Astrocyte of the cerebellum (primary cell): Measurements from ENCODE around the gene ABCA1.

Source experiments
- DNase-seq: peaks from one replicate; pipeline ENCODE4 v3.0.0-alpha.2; 2011; ENCODE audit warnings: low read depth
- H3K4me3 ChIP-seq: 2 replicates; pipeline ENCODE4 v1.5.1; 2011; ENCODE audit warnings: mild to moderate bottlenecking, low read depth, low read length, moderate library complexity
- CTCF ChIP-seq: IDR thresholded peaks from 2 replicates; pipeline ENCODE4 v1.5.1; 2012; ENCODE audit warnings: low read length, low read depth, moderate library complexity, mild to moderate bottlenecking; ENCODE audit errors: missing control alignments
- in situ Hi-C: cut with HindIII; loops from 2 replicates; pipeline ENCODE4 v1.10.0; 2017; ENCODE audit warnings: low sequenced_read_pairs

The ABCA1 gene

GRCh38 chr9:104896131-104896530, 31.8 kb downstream of the ABCA1 start:
- in situ Hi-C loops: no loop called here
- TF ChIP-seq CTCF: no peak
- no peak for DNase-seq
- no peak overlapping the region for H3K4me3 ChIP-seq

GRCh38 chr9:104895572-104895971, 32.4 kb downstream of the ABCA1 start:
- in situ Hi-C loops: no loop called here
- no peak for TF ChIP-seq CTCF
- H3K4me3 ChIP-seq: no peak overlapping the region
- DNase-seq: peak; percentile 71

- in situ Hi-C loops: no loop called here
- TF ChIP-seq CTCF: no peak
- no peak overlapping the region for H3K4me3 ChIP-seq
- no peak for DNase-seq
These were observed 35.3 kb downstream of the ABCA1 start for GRCh38 chr9:104892701-104893100.

DNA sequence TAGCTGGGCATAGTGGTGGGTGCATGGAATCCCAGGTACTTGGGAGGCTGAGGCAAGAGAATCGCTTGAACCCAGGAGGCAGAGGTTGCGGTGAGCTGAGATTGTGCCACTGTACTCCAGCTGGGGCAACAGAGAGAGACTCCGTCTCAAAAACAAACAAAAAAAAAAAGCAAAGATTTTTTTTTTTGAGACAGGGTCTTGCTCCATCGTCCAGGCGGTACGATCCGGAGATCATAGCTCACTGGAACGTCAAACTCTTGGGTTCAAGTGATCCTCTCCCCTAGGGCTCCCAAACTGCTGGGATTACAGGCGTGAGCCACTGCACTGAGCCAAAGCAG, 37.6 kb downstream of the ABCA1 start:
- DNase-seq: no peak
- H3K4me3 ChIP-seq: no peak overlapping the region
- TF ChIP-seq CTCF: no peak
- in situ Hi-C loops: no loop called here

DNA sequence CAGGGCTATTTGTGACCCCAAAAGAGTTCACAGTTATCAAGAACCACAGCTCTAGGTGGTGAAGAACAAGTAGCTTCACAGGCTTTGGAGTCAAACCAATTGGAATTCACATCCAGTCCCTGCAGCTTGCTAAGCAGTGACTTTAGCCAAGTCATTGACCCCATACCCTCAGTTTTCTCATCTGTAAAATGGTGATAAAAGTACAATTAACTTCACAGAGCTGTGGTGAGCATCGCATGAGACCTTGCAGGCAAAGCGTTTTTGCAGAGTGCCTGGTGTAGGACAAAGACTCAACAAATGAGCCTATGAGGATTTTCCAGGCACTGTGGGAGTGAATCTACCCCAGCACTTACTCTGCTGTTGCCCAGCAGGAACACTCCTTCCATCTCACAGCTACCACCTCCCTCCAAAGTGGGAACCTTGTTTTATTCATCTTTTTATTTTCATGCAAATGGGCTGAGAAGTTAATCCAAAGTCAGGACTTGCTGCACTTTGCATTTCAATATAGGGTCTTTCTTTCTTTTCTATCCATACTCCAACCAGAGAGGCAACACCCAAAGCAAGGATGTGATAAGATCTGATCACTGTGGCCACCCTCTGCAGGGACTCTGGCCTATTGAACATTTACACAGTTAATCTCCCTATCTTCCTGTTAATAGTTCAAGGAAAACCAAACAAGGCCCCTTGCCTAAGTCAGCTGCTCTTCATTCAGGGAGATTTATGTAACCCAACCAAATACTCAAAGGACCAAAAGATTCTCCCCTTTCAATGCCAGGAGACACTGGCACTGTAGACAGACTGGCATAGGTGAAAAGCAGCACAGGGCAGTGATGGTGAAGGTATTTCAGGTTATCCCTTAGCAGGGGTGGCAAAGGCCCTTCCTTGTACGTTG, 41.9 kb downstream of the ABCA1 start:
- in situ Hi-C loops: no loop called here
- no peak for DNase-seq
- no peak overlapping the region for H3K4me3 ChIP-seq
- no peak for TF ChIP-seq CTCF

GRCh38 chr9:104883169-104883568, 44.8 kb downstream of the ABCA1 start:
- H3K4me3 ChIP-seq: no peak overlapping the region
- TF ChIP-seq CTCF: no peak
- in situ Hi-C loops: no loop called here
- DNase-seq: no peak

GRCh38 chr9:104882566-104882965, 45.4 kb downstream of the ABCA1 start:
- in situ Hi-C loops: no loop called here
- no peak overlapping the region for H3K4me3 ChIP-seq
- no peak for TF ChIP-seq CTCF
- no peak for DNase-seq
